ENCODE results near the gene B3GALNT2.
A peak's percentile ranks its signal among the peaks of the same experiment; 100 is the strongest.
"Not testable (repeated sequence)": the region's sequence is repeated elsewhere in the genome, so short reads cannot be mapped to it uniquely, and the experiment has no call there.

The B3GALNT2 gene
- total RNA-seq: 16.3 to 25.9 (median 18.6) reads per million in 3 donors

DNA sequence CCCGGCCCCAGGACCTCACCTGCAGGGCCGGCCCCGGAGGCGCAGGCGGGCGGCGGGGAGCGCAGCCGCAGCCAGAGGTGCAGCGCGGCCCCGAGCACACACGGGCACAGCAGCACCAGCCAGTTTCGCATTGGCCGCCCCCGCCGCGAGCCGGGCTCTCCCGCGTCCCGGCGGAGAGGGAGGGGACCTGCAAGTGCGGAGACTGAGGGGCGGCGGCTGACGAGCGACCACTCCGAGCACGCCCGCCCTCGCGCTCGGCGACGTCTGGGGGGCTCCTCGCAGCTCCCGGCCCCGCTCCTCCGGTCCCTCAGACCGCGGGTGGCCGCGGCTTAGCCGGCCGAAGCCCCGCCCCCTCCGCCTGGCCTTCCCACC, at the start of gene B3GALNT2:
Gene B3GALNT2 (minus strand): TSS at position 331 of the 372 bp plus-strand sequence. CDS start 200 bp downstream, at position 131.
- no peaks in the 10 kb centered on the region for H3K9me3 ChIP-seq (ENCODE audit: control insufficient read depth, low read length)
- H3K36me3 ChIP-seq (ENCODE audit: control insufficient read depth, insufficient read depth, low read length): no peaks in the 10 kb centered on the region
- H3K4me3 ChIP-seq (ENCODE audit: insufficient read depth, low read depth, low read length, poor library complexity, severe bottlenecking): peak within 1 kb of the TSS; percentile 88
- H3K27ac ChIP-seq (ENCODE audit: insufficient read depth, low read length, poor library complexity, severe bottlenecking): peak within 1 kb of the TSS; percentile 95
- no peaks in the 10 kb centered on the region for H3K27me3 ChIP-seq (replicated peaks; ENCODE audit: control insufficient read depth, insufficient read depth, low read length, poor library complexity, severe bottlenecking)
- H3K4me1 ChIP-seq (ENCODE audit: control insufficient read depth, insufficient read depth, low read length, poor library complexity, severe bottlenecking): peaks cover 4% of the 10 kb centered on the region
- no peak for DNase-seq

DNA sequence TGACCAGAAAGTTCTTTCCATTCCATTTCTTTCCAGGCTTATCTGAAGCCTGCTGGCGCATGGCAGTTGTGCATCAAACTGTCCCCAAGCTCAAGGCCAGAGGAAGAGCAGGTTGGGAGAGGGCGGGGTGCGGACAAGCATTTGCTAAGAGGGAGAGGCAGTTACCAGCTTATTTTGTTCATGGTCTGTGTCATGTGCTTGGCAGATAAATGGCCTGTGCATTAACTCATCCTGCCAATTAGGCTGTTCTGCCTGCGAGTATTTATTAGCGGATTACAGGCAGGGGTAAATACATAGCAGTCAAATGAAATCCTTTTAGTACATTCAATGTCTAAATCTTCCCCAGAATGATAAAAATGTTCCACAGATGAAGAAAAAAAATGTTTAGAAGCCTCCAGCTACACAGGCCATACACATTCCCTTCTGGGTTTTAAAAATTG, 48.9 kb upstream of the B3GALNT2 start:
- Histone ChIP-seq H3K4me1 (ENCODE audit: control insufficient read depth, insufficient read depth, low read length, poor library complexity, severe bottlenecking) (no peaks in the 10 kb centered on the region), H3K27ac (ENCODE audit: insufficient read depth, low read length, poor library complexity, severe bottlenecking) (no peak overlapping the region), H3K4me3 (ENCODE audit: insufficient read depth, low read depth, low read length, poor library complexity, severe bottlenecking) (no peak overlapping the region), H3K27me3 (replicated peaks; ENCODE audit: control insufficient read depth, insufficient read depth, low read length, poor library complexity, severe bottlenecking) (no peaks in the 10 kb centered on the region), H3K9me3 (ENCODE audit: control insufficient read depth, low read length) (no peaks in the 10 kb centered on the region), H3K36me3 (ENCODE audit: control insufficient read depth, insufficient read depth, low read length) (no peaks in the 10 kb centered on the region)
- no peak for DNase-seq

DNA sequence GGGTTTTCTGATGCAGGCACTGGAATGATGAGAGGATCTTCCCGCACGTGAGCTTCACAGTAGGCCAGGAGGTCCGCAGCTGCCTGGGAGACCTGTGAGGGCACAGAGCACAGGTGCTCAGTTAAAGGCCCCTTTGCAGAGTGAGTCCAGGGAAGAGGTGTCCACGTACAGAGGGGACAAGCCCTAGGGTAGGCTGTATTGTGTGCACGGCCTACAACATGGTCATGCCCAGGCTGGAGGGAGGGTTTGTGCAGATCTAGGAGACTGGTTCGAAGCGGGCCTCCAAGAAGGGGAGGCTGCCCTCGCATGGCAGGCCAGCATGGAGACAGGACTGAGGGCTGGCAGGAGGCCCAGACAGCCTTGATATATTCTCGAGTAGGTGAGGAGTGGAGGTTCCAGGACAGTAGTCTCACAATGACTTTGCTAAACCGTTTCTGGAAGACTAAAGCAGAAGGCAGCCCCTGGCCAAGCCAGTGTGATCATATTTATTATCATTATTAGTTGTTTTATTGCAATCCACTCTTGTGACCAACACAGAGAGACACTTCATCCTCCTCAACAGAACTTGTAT, 48.0 kb upstream of the B3GALNT2 start:
- no peaks in the 10 kb centered on the region for H3K27me3 ChIP-seq (replicated peaks; ENCODE audit: control insufficient read depth, insufficient read depth, low read length, poor library complexity, severe bottlenecking)
- no peaks in the 10 kb centered on the region for H3K4me1 ChIP-seq (ENCODE audit: control insufficient read depth, insufficient read depth, low read length, poor library complexity, severe bottlenecking)
- no peaks in the 10 kb centered on the region for H3K9me3 ChIP-seq (ENCODE audit: control insufficient read depth, low read length)
- H3K27ac ChIP-seq (ENCODE audit: insufficient read depth, low read length, poor library complexity, severe bottlenecking): no peak overlapping the region
- H3K36me3 ChIP-seq (ENCODE audit: control insufficient read depth, insufficient read depth, low read length): no peaks in the 10 kb centered on the region
- no peak overlapping the region for H3K4me3 ChIP-seq (ENCODE audit: insufficient read depth, low read depth, low read length, poor library complexity, severe bottlenecking)
- no peak for DNase-seq

DNA sequence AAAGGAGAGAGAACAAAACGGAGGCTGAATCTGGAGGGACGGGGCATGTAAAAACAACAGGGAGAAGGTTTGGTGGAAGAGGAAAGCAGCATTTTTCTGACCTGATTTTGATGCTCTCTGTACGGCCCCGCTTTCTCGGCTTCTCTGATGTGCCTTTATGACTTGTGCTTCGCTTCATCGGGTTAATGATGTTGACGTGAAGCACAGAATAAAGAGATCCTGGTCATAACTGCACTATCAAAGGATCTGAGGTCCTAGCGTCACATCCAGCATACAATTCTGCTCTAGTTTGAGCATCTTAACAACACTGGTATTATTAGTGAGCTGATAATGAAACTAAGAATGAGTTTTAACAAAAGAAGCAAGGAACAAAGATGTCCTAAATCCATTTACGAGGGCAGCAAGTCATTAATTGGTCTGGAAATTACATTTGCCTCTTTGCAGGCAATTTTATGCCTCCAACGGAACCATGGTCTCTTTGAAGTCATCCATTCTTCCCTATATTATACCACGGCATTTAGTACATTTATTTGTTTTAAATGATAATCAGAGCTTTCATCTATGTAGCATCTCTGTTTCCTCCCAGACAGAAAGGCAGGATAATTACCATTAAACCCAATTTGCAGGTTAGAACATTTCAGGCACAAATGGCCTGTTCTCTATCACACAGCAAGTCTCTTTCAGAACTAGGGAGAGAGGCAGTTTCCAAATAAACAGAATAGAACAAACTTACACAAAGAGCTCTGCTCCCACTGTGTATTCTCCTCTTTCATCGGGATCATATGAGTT, 45.3 kb upstream of the B3GALNT2 start:
- no peaks in the 10 kb centered on the region for H3K27me3 ChIP-seq (replicated peaks; ENCODE audit: control insufficient read depth, insufficient read depth, low read length, poor library complexity, severe bottlenecking)
- H3K9me3 ChIP-seq (ENCODE audit: control insufficient read depth, low read length): no peaks in the 10 kb centered on the region
- no peak for DNase-seq
- H3K36me3 ChIP-seq (ENCODE audit: control insufficient read depth, insufficient read depth, low read length): no peaks in the 10 kb centered on the region
- H3K27ac ChIP-seq (ENCODE audit: insufficient read depth, low read length, poor library complexity, severe bottlenecking): no peak overlapping the region
- H3K4me1 ChIP-seq (ENCODE audit: control insufficient read depth, insufficient read depth, low read length, poor library complexity, severe bottlenecking): no peaks in the 10 kb centered on the region
- no peak overlapping the region for H3K4me3 ChIP-seq (ENCODE audit: insufficient read depth, low read depth, low read length, poor library complexity, severe bottlenecking)

DNA sequence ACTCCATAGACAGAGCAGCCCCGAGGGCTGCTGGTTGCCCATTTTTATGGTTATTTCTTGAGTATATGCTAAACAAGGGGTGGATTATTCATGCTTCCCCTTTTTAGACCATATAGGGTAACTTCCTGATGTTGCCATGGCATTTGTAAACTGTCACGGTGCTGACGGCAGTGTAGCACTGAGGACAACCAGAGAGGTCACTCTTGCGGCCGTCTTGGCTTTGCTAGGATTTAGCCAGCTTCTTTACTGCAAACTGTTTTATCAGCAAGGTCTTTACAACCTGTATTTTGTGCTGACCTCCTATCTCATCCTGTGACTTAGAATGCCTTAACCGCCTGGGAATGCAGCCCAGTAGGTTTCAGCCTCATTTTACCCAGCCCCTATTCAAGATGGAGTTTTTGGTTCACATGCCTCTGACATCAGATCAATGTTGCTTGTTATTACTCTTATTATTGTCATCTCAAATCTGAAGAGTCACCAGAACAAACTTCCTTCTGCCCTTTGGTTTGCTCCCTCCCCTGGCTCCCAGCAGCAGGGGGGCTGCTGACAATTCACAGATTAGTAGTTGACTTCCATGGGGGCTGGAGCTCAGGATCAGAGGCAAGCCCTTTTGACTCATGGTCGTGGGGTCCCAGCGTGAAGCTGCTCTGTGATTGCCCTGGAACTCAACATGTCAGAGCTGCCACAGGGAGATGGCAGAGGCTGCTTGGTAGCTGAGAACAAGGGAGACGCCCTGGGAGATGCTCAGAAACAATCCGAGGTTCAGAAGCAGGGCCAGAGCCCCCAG, 42.3 kb upstream of the B3GALNT2 start:
- not testable (repeated sequence) for H3K27ac ChIP-seq (ENCODE audit: insufficient read depth, low read length, poor library complexity, severe bottlenecking); H3K4me3 ChIP-seq (ENCODE audit: insufficient read depth, low read depth, low read length, poor library complexity, severe bottlenecking); DNase-seq; H3K36me3 ChIP-seq (ENCODE audit: control insufficient read depth, insufficient read depth, low read length); H3K4me1 ChIP-seq (ENCODE audit: control insufficient read depth, insufficient read depth, low read length, poor library complexity, severe bottlenecking); H3K27me3 ChIP-seq (replicated peaks; ENCODE audit: control insufficient read depth, insufficient read depth, low read length, poor library complexity, severe bottlenecking); H3K9me3 ChIP-seq (ENCODE audit: control insufficient read depth, low read length)

DNA sequence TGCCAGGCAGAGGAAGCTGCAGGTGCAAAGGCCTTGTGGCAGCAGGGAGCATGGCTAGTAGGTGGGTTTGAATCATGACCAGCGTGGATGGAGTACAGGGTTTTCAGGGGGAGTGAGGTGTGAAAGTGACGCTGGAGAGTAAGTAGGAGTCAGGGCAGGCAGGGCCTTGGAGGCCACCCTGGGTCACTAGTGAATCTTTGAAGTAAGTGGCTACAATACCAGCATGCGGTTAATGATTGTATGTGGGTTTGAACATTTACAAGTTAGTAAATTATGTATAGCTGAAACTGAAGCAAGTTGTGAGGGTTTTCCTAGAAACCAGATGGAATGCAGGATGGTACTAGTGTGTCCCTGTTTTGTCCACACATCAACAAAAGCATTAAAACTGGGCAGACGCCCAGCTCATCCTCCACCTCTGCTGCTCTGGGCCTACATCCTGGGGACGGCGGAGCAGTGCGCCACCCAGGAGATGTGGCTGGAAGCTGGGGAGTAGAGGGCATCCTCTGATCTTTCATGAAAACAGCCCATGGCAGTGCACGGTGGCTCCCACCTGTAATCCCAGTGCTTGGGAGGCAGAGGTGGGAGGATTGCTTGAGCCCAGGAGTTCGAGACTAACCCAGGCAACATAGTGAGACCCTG, 41.2 kb upstream of the B3GALNT2 start:
- Histone ChIP-seq H3K27ac (ENCODE audit: insufficient read depth, low read length, poor library complexity, severe bottlenecking) (no peak overlapping the region), H3K4me1 (ENCODE audit: control insufficient read depth, insufficient read depth, low read length, poor library complexity, severe bottlenecking) (no peaks in the 10 kb centered on the region), H3K9me3 (ENCODE audit: control insufficient read depth, low read length) (no peaks in the 10 kb centered on the region), H3K36me3 (ENCODE audit: control insufficient read depth, insufficient read depth, low read length) (no peaks in the 10 kb centered on the region), H3K27me3 (replicated peaks; ENCODE audit: control insufficient read depth, insufficient read depth, low read length, poor library complexity, severe bottlenecking) (no peaks in the 10 kb centered on the region), H3K4me3 (ENCODE audit: insufficient read depth, low read depth, low read length, poor library complexity, severe bottlenecking) (no peak overlapping the region)
- DNase-seq: no peak

DNA sequence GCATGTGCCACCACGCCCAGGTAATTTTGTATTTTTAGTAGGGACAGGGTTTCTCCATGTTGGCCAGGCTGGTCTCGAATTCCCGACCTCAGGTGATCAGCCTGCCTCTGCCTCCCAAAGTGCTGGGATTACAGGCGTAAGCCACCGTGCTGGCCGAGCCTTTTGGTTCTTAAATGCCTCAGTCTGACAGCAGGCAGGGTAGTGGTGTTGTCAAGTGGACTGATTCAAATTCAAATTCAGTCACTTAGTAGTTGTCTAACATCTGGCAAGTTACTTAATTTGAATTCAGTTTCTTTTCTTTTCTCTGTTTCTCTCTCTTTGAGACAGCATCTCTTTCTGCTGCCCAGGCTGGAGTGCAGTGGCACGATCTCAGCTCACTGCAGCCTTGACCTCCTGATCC, 38.6 kb upstream of the B3GALNT2 start:
- H3K4me3 ChIP-seq (ENCODE audit: insufficient read depth, low read depth, low read length, poor library complexity, severe bottlenecking); H3K27ac ChIP-seq (ENCODE audit: insufficient read depth, low read length, poor library complexity, severe bottlenecking); H3K27me3 ChIP-seq (replicated peaks; ENCODE audit: control insufficient read depth, insufficient read depth, low read length, poor library complexity, severe bottlenecking); H3K4me1 ChIP-seq (ENCODE audit: control insufficient read depth, insufficient read depth, low read length, poor library complexity, severe bottlenecking); H3K36me3 ChIP-seq (ENCODE audit: control insufficient read depth, insufficient read depth, low read length); DNase-seq; H3K9me3 ChIP-seq (ENCODE audit: control insufficient read depth, low read length): not testable (repeated sequence)

DNA sequence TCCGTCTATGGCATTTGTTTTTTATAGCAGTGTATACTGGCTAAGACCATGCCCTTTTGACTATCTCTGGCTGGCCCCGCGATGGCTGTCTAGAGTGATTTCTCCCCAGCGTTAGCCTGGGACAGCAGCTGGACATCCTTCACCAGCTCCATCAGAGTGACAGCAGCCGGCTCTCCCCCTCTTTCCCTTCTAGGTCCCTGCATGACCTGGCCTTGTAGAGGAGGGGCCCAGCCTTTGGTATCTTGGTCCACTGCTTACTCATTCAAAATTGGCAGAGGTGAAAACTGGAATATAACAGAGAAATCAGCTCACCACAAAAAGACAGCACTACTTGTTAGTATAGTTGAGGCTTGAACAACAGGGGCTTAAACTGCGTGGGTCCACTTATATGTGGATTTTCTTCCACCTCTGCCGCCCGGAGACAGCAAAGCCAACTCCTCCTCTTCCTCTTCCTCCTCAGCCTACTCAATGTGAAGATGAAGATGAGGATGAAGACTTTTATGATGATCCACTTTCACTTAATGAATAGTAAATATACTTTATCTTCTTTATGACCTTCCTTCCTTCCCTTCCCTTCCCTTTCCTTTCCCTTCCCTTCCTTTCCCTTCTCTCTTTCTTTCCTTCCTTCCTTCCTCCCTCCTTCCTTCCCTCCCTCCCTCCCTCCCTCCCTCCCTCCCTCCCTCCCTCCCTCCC, 29.4 kb upstream of the B3GALNT2 start:
- H3K4me1 ChIP-seq (ENCODE audit: control insufficient read depth, insufficient read depth, low read length, poor library complexity, severe bottlenecking): no peaks in the 10 kb centered on the region

DNA sequence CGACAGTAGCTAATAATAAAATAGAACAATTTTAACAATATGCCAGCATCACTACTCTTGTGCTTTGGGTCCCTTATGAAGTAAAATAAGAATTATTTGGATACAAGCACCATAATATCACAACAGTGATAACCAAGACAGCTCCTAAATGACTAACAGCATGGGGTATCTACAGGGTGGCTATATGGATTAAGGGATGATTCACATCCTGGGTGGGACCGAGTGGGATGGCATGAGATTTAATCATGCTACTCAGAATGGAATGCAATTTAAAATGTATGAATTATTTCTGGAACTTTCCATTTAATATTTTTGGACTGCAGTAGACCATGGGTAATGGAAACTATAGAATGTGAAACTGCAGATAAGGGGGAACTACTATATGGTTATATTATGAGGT, 28.1 kb upstream of the B3GALNT2 start:
- no peak overlapping the region for H3K27ac ChIP-seq (ENCODE audit: insufficient read depth, low read length, poor library complexity, severe bottlenecking)
- no peaks in the 10 kb centered on the region for H3K36me3 ChIP-seq (ENCODE audit: control insufficient read depth, insufficient read depth, low read length)
- H3K27me3 ChIP-seq (replicated peaks; ENCODE audit: control insufficient read depth, insufficient read depth, low read length, poor library complexity, severe bottlenecking): no peaks in the 10 kb centered on the region
- H3K4me1 ChIP-seq (ENCODE audit: control insufficient read depth, insufficient read depth, low read length, poor library complexity, severe bottlenecking): no peaks in the 10 kb centered on the region
- H3K4me3 ChIP-seq (ENCODE audit: insufficient read depth, low read depth, low read length, poor library complexity, severe bottlenecking): no peak overlapping the region
- no peaks in the 10 kb centered on the region for H3K9me3 ChIP-seq (ENCODE audit: control insufficient read depth, low read length)
- DNase-seq: no peak

More for the DNA sequence above, 29.4 kb upstream of the B3GALNT2 start:
- Histone ChIP-seq H3K27ac (ENCODE audit: insufficient read depth, low read length, poor library complexity, severe bottlenecking) (no peak overlapping the region), H3K4me3 (ENCODE audit: insufficient read depth, low read depth, low read length, poor library complexity, severe bottlenecking) (no peak overlapping the region), H3K36me3 (ENCODE audit: control insufficient read depth, insufficient read depth, low read length) (no peaks in the 10 kb centered on the region), H3K27me3 (replicated peaks; ENCODE audit: control insufficient read depth, insufficient read depth, low read length, poor library complexity, severe bottlenecking) (no peaks in the 10 kb centered on the region), H3K9me3 (ENCODE audit: control insufficient read depth, low read length) (no peaks in the 10 kb centered on the region)
- no peak for DNase-seq
